MM.1S (cell line): ENCODE results near the gene CASZ1.

Experiments
- DNase-seq: peaks from one replicate; pipeline ENCODE4 v3.0.0-alpha.2; 2015
- H2AFZ ChIP-seq: fragments of 300-600 bp; sonication (generic); 2 replicates; pipeline ENCODE4 v1.6.0; 2016; ENCODE audit warnings: antibody characterized with exemption, low read length
- H3F3A ChIP-seq: fragments of 300-600 bp; sonication (generic); 2 replicates; pipeline ENCODE4 v1.6.1; 2016; ENCODE audit warnings: mild to moderate bottlenecking, antibody characterized with exemption, low read length, moderate library complexity, mixed read lengths; ENCODE audit not compliant: insufficient read depth
- H3K27ac ChIP-seq: fragments of 300-600 bp; sonication (generic); 2 replicates; pipeline ENCODE4 v1.5.1; 2016; ENCODE audit warnings: mild to moderate bottlenecking, low read length
- H3K27me3 ChIP-seq: fragments of 300-600 bp; sonication (generic); replicated peaks from 2 replicates; pipeline ENCODE4 v1.6.0; 2016; ENCODE audit warnings: low read length; ENCODE audit not compliant: insufficient read depth
- H3K36me3 ChIP-seq: fragments of 300-600 bp; sonication (generic); replicated peaks from 2 replicates; pipeline ENCODE4 v1.6.1; 2016; ENCODE audit warnings: mild to moderate bottlenecking, low read length, mixed read lengths; ENCODE audit not compliant: insufficient read depth
- H3K4me1 ChIP-seq: fragments of 300-600 bp; sonication (generic); 2 replicates; pipeline ENCODE4 v1.6.1; 2016; ENCODE audit warnings: low read length, mixed read lengths
- H3K4me2 ChIP-seq: fragments of 300-600 bp; sonication (generic); 2 replicates; pipeline ENCODE4 v1.6.0; 2016; ENCODE audit warnings: low read depth, low read length
- H3K4me3 ChIP-seq: fragments of 300-600 bp; sonication (generic); 2 replicates; pipeline ENCODE4 v1.5.1; 2016; ENCODE audit warnings: low read length, mixed read lengths
- H3K79me2 ChIP-seq: fragments of 300-600 bp; sonication (generic); 2 replicates; pipeline ENCODE4 v1.6.1; 2016; ENCODE audit warnings: mixed run types, low read length, mixed read lengths
- H3K9ac ChIP-seq: fragments of 300-600 bp; sonication (generic); 2 replicates; pipeline ENCODE4 v1.6.1; 2016; ENCODE audit warnings: low read length, mixed read lengths
- H3K9me2 ChIP-seq: fragments of 300-600 bp; sonication (generic); replicated peaks from 2 replicates; pipeline ENCODE4 v1.6.1; 2016; ENCODE audit warnings: mild to moderate bottlenecking, low read length, mixed read lengths; ENCODE audit not compliant: insufficient read depth
- H3K9me3 ChIP-seq: fragments of 300-600 bp; sonication (generic); replicated peaks from 2 replicates; pipeline ENCODE4 v1.6.1; 2016; ENCODE audit warnings: mild to moderate bottlenecking, low read length, mixed read lengths; ENCODE audit not compliant: insufficient read depth
- H4K20me1 ChIP-seq: fragments of 300-600 bp; sonication (generic); 2 replicates; pipeline ENCODE4 v1.6.1; 2016; ENCODE audit warnings: mild to moderate bottlenecking, low read length, moderate library complexity, mixed read lengths; ENCODE audit not compliant: insufficient read depth
- CTCF ChIP-seq: fragments of 300-600 bp; sonication (generic); IDR thresholded peaks from 2 replicates; pipeline ENCODE4 v1.5.1; 2016; ENCODE audit warnings: antibody characterized with exemption, low read length, mixed read lengths
- EZH2 ChIP-seq: fragments of 300-600 bp; sonication (generic); optimal IDR thresholded peaks from 2 replicates; pipeline ENCODE3; 2017; ENCODE audit warnings: low read depth, mild to moderate bottlenecking, antibody characterized with exemption, low read length, mixed read lengths
- EZH2phosphoT487 ChIP-seq: fragments of 300-600 bp; sonication (generic); IDR thresholded peaks from 2 replicates; pipeline ENCODE4 v1.6.1; 2018; ENCODE audit warnings: antibody characterized with exemption, low read length

CASZ1 gene

GRCh38 chr1:10779201-10779600 lies 17.2 kb downstream of the CASZ1 start:
- Histone ChIP-seq H3F3A (no peaks in the 10 kb centered on the region), H3K4me3 (no peak overlapping the region), H3K4me1 (no peaks in the 10 kb centered on the region), H3K9me2 (no peaks in the 10 kb centered on the region), H3K27me3 (peaks cover 99% of the 10 kb centered on the region), H3K9me3 (no peaks in the 10 kb centered on the region), H3K27ac (no peak overlapping the region), H3K79me2 (no peaks in the 10 kb centered on the region), H4K20me1 (no peaks in the 10 kb centered on the region), H3K9ac (no peak overlapping the region), H3K4me2 (no peak overlapping the region), H2AFZ (no peak overlapping the region), H3K36me3 (no peaks in the 10 kb centered on the region)
- TF ChIP-seq CTCF, result no peak
- no peak for TF ChIP-seq EZH2
- TF ChIP-seq EZH2phosphoT487, result no peak
- no peak for DNase-seq

GRCh38 chr1:10778640-10779039 lies 17.8 kb downstream of the CASZ1 start:
- Histone ChIP-seq H3F3A (no peaks in the 10 kb centered on the region), H2AFZ (no peak overlapping the region), H3K9me3 (no peaks in the 10 kb centered on the region), H3K27ac (no peak overlapping the region), H3K4me3 (no peak overlapping the region), H3K27me3 (peaks cover 99% of the 10 kb centered on the region), H3K4me2 (no peak overlapping the region), H3K9me2 (no peaks in the 10 kb centered on the region), H3K9ac (no peak overlapping the region), H3K4me1 (no peaks in the 10 kb centered on the region), H4K20me1 (no peaks in the 10 kb centered on the region), H3K36me3 (no peaks in the 10 kb centered on the region), H3K79me2 (no peaks in the 10 kb centered on the region)
- DNase-seq, result no peak
- TF ChIP-seq CTCF (no peak), EZH2phosphoT487 (no peak), EZH2 (no peak)

GRCh38 chr1:10777749-10778574 lies 18.5 kb downstream of the CASZ1 start:
- Histone ChIP-seq H3K9me2 (no peaks in the 10 kb centered on the region), H4K20me1 (no peaks in the 10 kb centered on the region), H3K4me2 (no peak overlapping the region), H3K27ac (no peak overlapping the region), H3K27me3 (peaks cover 100% of the 10 kb centered on the region), H3K9ac (no peak overlapping the region), H3K9me3 (no peaks in the 10 kb centered on the region), H3K4me1 (no peaks in the 10 kb centered on the region), H2AFZ (no peak overlapping the region), H3K36me3 (no peaks in the 10 kb centered on the region), H3K79me2 (no peaks in the 10 kb centered on the region), H3F3A (no peaks in the 10 kb centered on the region), H3K4me3 (no peak overlapping the region)
- TF ChIP-seq EZH2 (no peak), CTCF (no peak), EZH2phosphoT487 (no peak)
- no peak for DNase-seq
